PC-3 (cell line): Measurements from ENCODE around the gene ADI1. TPM values are rescaled to one million over a fixed set of nuclear protein-coding genes. Genes with fewer than 3 reads are reported as not detected.
"Not testable (repeated sequence)": the region's sequence is repeated elsewhere in the genome, so short reads cannot be mapped to it uniquely, and the experiment has no call there.

Experiments used
- ATAC-seq: fragments of 200-7000 bp; cut with Tn5 transposase; 2 replicates; pipeline ENCODE4 v1.9.1; 2020; ENCODE audit warnings: mild to moderate bottlenecking, moderate library complexity
- BruUV-seq: library from RNA; stranded (reverse); fragments of 400-500 nt; replicated peaks from 2 replicates; lab custom pipeline; 2021; lab: Mats Ljungman, UMichigan
- CTCF ChIA-PET: fragments of 300-600 bp; sonication (Branson Sonifier 250); formaldehyde crosslinking; loops from one replicate; lab custom pipeline; 2022; ENCODE audit warnings: antibody characterized with exemption; lab: Charles Lee
- POLR2A ChIA-PET: fragments of 300-600 bp; sonication (Branson Sonifier 250); formaldehyde crosslinking; loops from one replicate; lab custom pipeline; 2022; ENCODE audit warnings: antibody characterized with exemption; ENCODE audit not compliant: unreplicated experiment; lab: Charles Lee
- DNase-seq: peaks from one replicate; pipeline ENCODE4 v3.0.0-alpha.2; 2015
- H2AFZ ChIP-seq: fragments of 300-600 bp; sonication (generic); 2 replicates; pipeline ENCODE4 v1.6.0; 2016; ENCODE audit warnings: antibody characterized with exemption, low read length
- H3F3A ChIP-seq: fragments of 300-600 bp; sonication (generic); one replicate; pipeline ENCODE4 v1.6.0; 2017; ENCODE audit warnings: antibody characterized with exemption, low read length, control low read depth, mild to moderate bottlenecking; ENCODE audit not compliant: unreplicated experiment
- H3K27ac ChIP-seq: fragments of 300-600 bp; sonication (generic); 2 replicates; pipeline ENCODE4 v1.5.1; 2016; ENCODE audit warnings: mild to moderate bottlenecking, low read length
- H3K27me3 ChIP-seq: fragments of 300-600 bp; sonication (generic); 2 replicates; pipeline ENCODE4 v1.6.1; 2016; ENCODE audit warnings: low read length, mixed read lengths
- H3K36me3 ChIP-seq: fragments of 300-600 bp; sonication (generic); 2 replicates; pipeline ENCODE4 v1.6.1; 2016; ENCODE audit warnings: low read depth, mixed run types, low read length, mixed read lengths
- H3K4me1 ChIP-seq: fragments of 300-600 bp; sonication (generic); 2 replicates; pipeline ENCODE4 v1.5.1; 2016; ENCODE audit warnings: low read length; ENCODE audit not compliant: insufficient read depth
- H3K4me2 ChIP-seq: fragments of 300-600 bp; sonication (generic); 2 replicates; pipeline ENCODE4 v1.6.0; 2016; ENCODE audit warnings: low read length
- H3K4me3 ChIP-seq: fragments of 300-600 bp; sonication (generic); 2 replicates; pipeline ENCODE4 v1.5.1; 2016; ENCODE audit warnings: mild to moderate bottlenecking, low read length, mixed read lengths
- H3K79me2 ChIP-seq: fragments of 300-600 bp; sonication (generic); 2 replicates; pipeline ENCODE4 v1.6.1; 2017; ENCODE audit warnings: low read length, mixed read lengths
- H3K9ac ChIP-seq: fragments of 300-600 bp; sonication (generic); 2 replicates; pipeline ENCODE4 v1.6.0; 2016; ENCODE audit warnings: mild to moderate bottlenecking, low read length
- H3K9me2 ChIP-seq: fragments of 300-600 bp; sonication (generic); replicated peaks from 2 replicates; pipeline ENCODE4 v1.6.1; 2016; ENCODE audit warnings: mixed run types, low read length, mixed read lengths
- H3K9me3 ChIP-seq: fragments of 300-600 bp; sonication (generic); 2 replicates; pipeline ENCODE4 v1.6.1; 2016; ENCODE audit warnings: low read length, mixed read lengths
- H4K20me1 ChIP-seq: fragments of 300-600 bp; sonication (generic); 2 replicates; pipeline ENCODE4 v1.6.1; 2016; ENCODE audit warnings: low read length, mixed read lengths
- CTCF ChIP-seq: fragments of 300-600 bp; sonication (generic); conservative IDR thresholded peaks from 2 replicates; pipeline ENCODE4 v1.5.1; 2017; ENCODE audit warnings: antibody characterized with exemption, low read depth, mild to moderate bottlenecking, low read length
- EZH2 ChIP-seq: fragments of 300-600 bp; sonication (generic); IDR thresholded peaks from one replicate; pipeline ENCODE4 v1.6.1; 2017; ENCODE audit warnings: antibody characterized with exemption, mild to moderate bottlenecking, low read length; ENCODE audit not compliant: unreplicated experiment
- EZH2phosphoT487 ChIP-seq: fragments of 300-600 bp; sonication (generic); IDR thresholded peaks from 2 replicates; pipeline ENCODE4 v1.6.1; 2018; ENCODE audit warnings: mild to moderate bottlenecking, antibody characterized with exemption, low read length, borderline replicate concordance
- intact Hi-C: fragments of 100-400 bp; cut with micrococcal nuclease; formaldehyde crosslinking; loops from 2 replicates; pipeline ENCODE4 v1.9.0; 2023
- total RNA-seq: library from RNA; depleted of rRNA; stranded (reverse); fragments of >200 nt; gene quantifications from 2 replicates; pipeline ENCODE4 v1.2.3, GENCODE V29; 2014

The ADI1 gene
- total RNA-seq, 1 experiment from 2014 or later = 97.8 TPM

- Histone ChIP-seq H3K4me1 (peaks cover 27% of the 10 kb centered on the region), H3F3A (no peaks in the 10 kb centered on the region), H3K9me3 (no peaks in the 10 kb centered on the region), H3K4me3 (peak overlapping the region; percentile 73), H3K4me2 (peak overlapping the region; percentile 91), H3K79me2 (peaks cover 38% of the 10 kb centered on the region), H2AFZ (peak overlapping the region; percentile 84), H3K9ac (peak overlapping the region; percentile 93), H3K27ac (peak overlapping the region; percentile 77), H3K36me3 (peaks cover 20% of the 10 kb centered on the region), H3K27me3 (no peaks in the 10 kb centered on the region), H3K9me2 (no peaks in the 10 kb centered on the region), H4K20me1 (no peaks in the 10 kb centered on the region)
- no peak for TF ChIP-seq EZH2phosphoT487
- TF ChIP-seq CTCF = no peak
- TF ChIP-seq EZH2 = no peak
- CTCF ChIA-PET = no interaction called here
- TSS peak; percentile 29 for BruUV-seq
- intact Hi-C loops = loop anchor here (5.0 kb wide), 1 partner anchor 59 kb away; the partner anchor contains the start of gene RPS7
- ATAC-seq = no peak
- POLR2A ChIA-PET = interaction anchor here (0.6 kb wide), 1 partner anchor 86 kb away, joined by 3 read pairs; no protein-coding TSS in a partner anchor
- peak; percentile 32 for DNase-seq
Measured at GRCh38 chr2:3517948-3518495, 1.3 kb downstream of the ADI1 start.

- TF ChIP-seq EZH2 (no peak), EZH2phosphoT487 (no peak), CTCF (no peak)
- no peak overlapping the region for H3K4me3 ChIP-seq
- intact Hi-C loops = loop anchor here (5.0 kb wide), 1 partner anchor 60 kb away; the partner anchor contains the start of gene RPS7
- H4K20me1 ChIP-seq = no peaks in the 10 kb centered on the region
- BruUV-seq = no TSS peak
- ATAC-seq = no peak
- H3K27ac ChIP-seq = no peak overlapping the region
- no peak overlapping the region for H3K9ac ChIP-seq
- peaks cover 38% of the 10 kb centered on the region for H3K79me2 ChIP-seq
- CTCF ChIA-PET = no interaction called here
- H3K9me3 ChIP-seq = no peaks in the 10 kb centered on the region
- H3K27me3 ChIP-seq = no peaks in the 10 kb centered on the region
- no peaks in the 10 kb centered on the region for H3K9me2 ChIP-seq
- H3K4me1 ChIP-seq = peaks cover 24% of the 10 kb centered on the region
- POLR2A ChIA-PET = no interaction called here
- DNase-seq = no peak
- H3K4me2 ChIP-seq = no peak overlapping the region
- no peak overlapping the region for H2AFZ ChIP-seq
- H3K36me3 ChIP-seq = peaks cover 30% of the 10 kb centered on the region
- H3F3A ChIP-seq = no peaks in the 10 kb centered on the region
Measured at GRCh38 chr2:3516831-3517230, 2.5 kb downstream of the ADI1 start.

- H3K27ac ChIP-seq, H4K20me1 ChIP-seq, H3K9me2 ChIP-seq, DNase-seq, H3K4me3 ChIP-seq, H3F3A ChIP-seq, H3K27me3 ChIP-seq, H3K9ac ChIP-seq, H3K9me3 ChIP-seq, BruUV-seq, ATAC-seq, H3K4me2 ChIP-seq, POLR2A ChIA-PET, H2AFZ ChIP-seq, CTCF ChIA-PET: not testable (repeated sequence)
- H3K36me3 ChIP-seq = peaks cover 34% of the 10 kb centered on the region
- intact Hi-C loops = loop anchor here (5.0 kb wide), 1 partner anchor 62 kb away; the partner anchor contains the start of gene RPS7
- peaks cover 38% of the 10 kb centered on the region for H3K79me2 ChIP-seq
- H3K4me1 ChIP-seq = peaks cover 23% of the 10 kb centered on the region
Measured at GRCh38 chr2:3515438-3515837, 3.9 kb downstream of the ADI1 start.
